Lower lobe of right lung (tissue), 2 donors: Measurements from ENCODE around the gene MCM6. TPM values are rescaled to one million over a fixed set of nuclear protein-coding genes. Genes with fewer than 3 reads are reported as not detected.
A peak's percentile ranks its signal among the peaks of the same experiment; 100 is the strongest.

ENCODE experiments used
- ATAC-seq, 2 donors: fragments of 200-7000 bp; cut with Tn5 transposase; one replicate each; pipeline ENCODE4 v1.9.1; 2020 to 2022; ENCODE audit warnings: mild to moderate bottlenecking in 2 of 2, moderate library complexity in 2 of 2
- DNase-seq: peaks from one replicate; pipeline ENCODE4 v3.0.0-alpha.2; 2020
- H3K27ac ChIP-seq: fragments of 200-600 bp; one replicate; pipeline ENCODE4 v1.8.0; 2022
- H3K27me3 ChIP-seq: fragments of 200-600 bp; one replicate; pipeline ENCODE4 v1.8.0; 2022; ENCODE audit warnings: low read depth
- H3K36me3 ChIP-seq: fragments of 200-600 bp; one replicate; pipeline ENCODE4 v1.8.0; 2022; ENCODE audit warnings: mild to moderate bottlenecking
- H3K4me1 ChIP-seq: fragments of 200-600 bp; one replicate; pipeline ENCODE4 v1.8.0; 2022
- H3K4me3 ChIP-seq: fragments of 200-600 bp; one replicate; pipeline ENCODE4 v1.8.0; 2022; ENCODE audit warnings: mild to moderate bottlenecking
- H3K9me3 ChIP-seq: fragments of 200-600 bp; one replicate; pipeline ENCODE4 v1.8.0; 2022
- intact Hi-C: fragments of 100-400 bp; cut with DNase I; formaldehyde crosslinking; loops from one replicate; pipeline ENCODE4 v1.11.0; 2022
- total RNA-seq: library from RNA; stranded (reverse); fragmentation: NEBNext Ultra II Directional; extraction: Animal tissue kit (Norgen Biotek cat#: 25700); gene quantifications from one replicate; pipeline ENCODE4 v1.2.1, GENCODE V29; 2021
- TF ChIP-seq, protein P1 (sequence below): fragments of 200-600 bp; IDR thresholded peaks from one replicate; pipeline ENCODE4 v1.8.0; 2022; ENCODE audit warnings: antibody characterized with exemption, mild to moderate bottlenecking
- donor health status: DM: no; HTN: yes; CAD: no; lungs with severe emphysema.

MCM6 gene
- total RNA-seq, 1 donor from 2014 or later, result 8.7 TPM

DNA sequence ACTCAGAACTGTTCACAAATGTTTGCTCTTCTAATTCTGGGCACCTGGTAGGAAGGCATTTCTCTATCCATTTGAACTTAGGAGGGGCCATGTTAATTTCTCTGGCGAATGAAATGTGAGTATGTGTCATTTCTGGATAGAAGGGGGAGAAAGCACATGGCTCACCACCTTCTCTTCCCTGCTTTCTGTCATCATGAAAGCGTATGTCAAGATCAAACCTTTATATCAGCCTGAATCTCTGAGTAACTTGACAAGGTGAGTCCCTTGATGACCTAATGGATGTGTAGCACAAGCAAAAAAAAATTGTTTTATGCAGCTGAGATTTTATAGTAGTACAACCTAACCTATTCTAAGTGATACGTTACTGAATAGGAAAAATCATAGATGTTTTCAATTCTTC is 27.2 kb downstream of the MCM6 start:
- H3K27ac ChIP-seq, result no peak overlapping the region

DNA sequence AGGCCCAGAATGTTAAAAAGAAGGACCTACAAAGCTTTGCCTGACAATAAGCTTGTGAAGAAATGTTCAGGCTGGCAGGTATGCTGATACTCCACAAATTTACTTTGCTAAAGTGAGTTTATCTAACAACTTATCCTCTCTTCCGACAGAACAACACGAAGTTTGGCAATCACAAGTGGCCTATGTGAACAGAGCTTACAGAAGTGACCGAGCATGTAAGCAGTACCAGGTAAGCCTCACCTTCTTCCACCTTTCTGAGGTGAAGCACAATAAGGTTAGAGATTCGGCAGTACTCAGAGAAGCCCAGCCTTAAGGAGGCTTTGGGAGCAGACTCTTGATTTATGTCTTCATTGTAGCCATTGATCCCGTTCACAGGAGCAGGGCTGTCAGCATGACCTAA is 30.2 kb downstream of the MCM6 start:
- TF ChIP-seq, protein P1, sequence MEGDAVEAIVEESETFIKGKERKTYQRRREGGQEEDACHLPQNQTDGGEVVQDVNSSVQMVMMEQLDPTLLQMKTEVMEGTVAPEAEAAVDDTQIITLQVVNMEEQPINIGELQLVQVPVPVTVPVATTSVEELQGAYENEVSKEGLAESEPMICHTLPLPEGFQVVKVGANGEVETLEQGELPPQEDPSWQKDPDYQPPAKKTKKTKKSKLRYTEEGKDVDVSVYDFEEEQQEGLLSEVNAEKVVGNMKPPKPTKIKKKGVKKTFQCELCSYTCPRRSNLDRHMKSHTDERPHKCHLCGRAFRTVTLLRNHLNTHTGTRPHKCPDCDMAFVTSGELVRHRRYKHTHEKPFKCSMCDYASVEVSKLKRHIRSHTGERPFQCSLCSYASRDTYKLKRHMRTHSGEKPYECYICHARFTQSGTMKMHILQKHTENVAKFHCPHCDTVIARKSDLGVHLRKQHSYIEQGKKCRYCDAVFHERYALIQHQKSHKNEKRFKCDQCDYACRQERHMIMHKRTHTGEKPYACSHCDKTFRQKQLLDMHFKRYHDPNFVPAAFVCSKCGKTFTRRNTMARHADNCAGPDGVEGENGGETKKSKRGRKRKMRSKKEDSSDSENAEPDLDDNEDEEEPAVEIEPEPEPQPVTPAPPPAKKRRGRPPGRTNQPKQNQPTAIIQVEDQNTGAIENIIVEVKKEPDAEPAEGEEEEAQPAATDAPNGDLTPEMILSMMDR, result no peak
- Histone ChIP-seq H3K9me3 (no peaks in the 10 kb centered on the region), H3K27ac (no peak overlapping the region), H3K27me3 (no peaks in the 10 kb centered on the region), H3K36me3 (peaks cover 49% of the 10 kb centered on the region), H3K4me1 (peaks cover 6% of the 10 kb centered on the region), H3K4me3 (no peak overlapping the region)
- intact Hi-C loops, result no loop called here
- DNase-seq (no peak), ATAC-seq (peak; percentile 72 to 75)

More for the DNA sequence above, 27.2 kb downstream of the MCM6 start:
- Histone ChIP-seq H3K9me3 (no peaks in the 10 kb centered on the region), H3K4me1 (no peaks in the 10 kb centered on the region), H3K4me3 (no peak overlapping the region), H3K27me3 (no peaks in the 10 kb centered on the region), H3K36me3 (peaks cover 41% of the 10 kb centered on the region)
- intact Hi-C loops, result no loop called here
- ATAC-seq (no peak), DNase-seq (no peak)
- TF ChIP-seq, protein P1, result no peak

DNA sequence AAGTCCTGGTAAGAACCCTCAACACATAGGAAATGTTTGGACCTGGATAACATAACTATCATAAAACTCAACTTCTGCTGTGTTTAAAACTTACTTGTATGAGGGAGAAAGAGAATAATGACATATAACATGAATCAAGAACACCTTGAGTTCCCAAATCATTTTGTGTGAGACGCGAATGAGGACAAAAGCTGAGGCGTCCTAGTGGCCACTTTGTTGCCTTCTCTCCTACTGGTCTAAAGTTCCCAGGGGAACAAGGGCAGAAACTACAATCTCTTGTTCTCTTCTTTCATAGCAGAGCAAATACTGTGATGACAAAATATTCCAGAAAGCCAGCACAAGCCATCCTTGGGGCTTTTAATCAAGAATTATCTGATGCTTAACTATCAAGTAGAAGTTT is 31.0 kb downstream of the MCM6 start:
- Histone ChIP-seq H3K9me3 (no peaks in the 10 kb centered on the region), H3K27ac (no peak overlapping the region), H3K27me3 (no peaks in the 10 kb centered on the region), H3K36me3 (peaks cover 43% of the 10 kb centered on the region), H3K4me3 (no peak overlapping the region), H3K4me1 (peaks cover 13% of the 10 kb centered on the region)
- ATAC-seq (no peak), DNase-seq (no peak)
- intact Hi-C loops, result no loop called here
- TF ChIP-seq, protein P1, result no peak

DNA sequence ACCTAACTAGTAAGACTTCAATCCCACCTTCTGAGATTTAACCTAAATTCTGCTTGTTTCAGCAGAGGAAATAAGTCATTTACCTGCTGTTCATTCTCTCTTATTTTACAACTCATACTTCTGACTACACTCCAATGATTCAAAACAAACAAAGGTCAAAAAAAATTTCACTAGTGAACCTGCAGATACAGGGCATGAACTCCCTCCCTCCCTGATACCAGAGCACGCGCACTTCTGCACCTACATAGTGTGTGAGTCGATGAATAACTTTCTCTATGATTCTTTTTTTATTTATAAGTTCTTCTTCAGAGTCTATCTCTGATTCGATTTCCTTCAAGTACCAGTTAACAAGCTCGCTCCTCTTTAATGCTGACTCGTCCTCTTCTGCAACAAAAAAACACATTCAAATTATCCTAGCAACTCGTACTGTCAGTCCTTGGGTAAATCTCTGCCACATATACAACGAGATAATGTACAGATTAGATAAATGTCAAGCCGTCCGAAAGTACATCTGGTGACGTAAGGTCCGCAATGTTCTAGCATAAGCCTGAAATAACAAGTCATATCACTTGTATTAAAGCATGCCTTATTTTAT is 31.8 kb downstream of the MCM6 start:
- DNase-seq (no peak), ATAC-seq (no peak)
- TF ChIP-seq, protein P1, result no peak
- Histone ChIP-seq H3K4me3 (no peak overlapping the region), H3K4me1 (peaks cover 16% of the 10 kb centered on the region), H3K9me3 (no peaks in the 10 kb centered on the region), H3K36me3 (peaks cover 43% of the 10 kb centered on the region), H3K27me3 (no peaks in the 10 kb centered on the region), H3K27ac (no peak overlapping the region)
- intact Hi-C loops, result no loop called here

DNA sequence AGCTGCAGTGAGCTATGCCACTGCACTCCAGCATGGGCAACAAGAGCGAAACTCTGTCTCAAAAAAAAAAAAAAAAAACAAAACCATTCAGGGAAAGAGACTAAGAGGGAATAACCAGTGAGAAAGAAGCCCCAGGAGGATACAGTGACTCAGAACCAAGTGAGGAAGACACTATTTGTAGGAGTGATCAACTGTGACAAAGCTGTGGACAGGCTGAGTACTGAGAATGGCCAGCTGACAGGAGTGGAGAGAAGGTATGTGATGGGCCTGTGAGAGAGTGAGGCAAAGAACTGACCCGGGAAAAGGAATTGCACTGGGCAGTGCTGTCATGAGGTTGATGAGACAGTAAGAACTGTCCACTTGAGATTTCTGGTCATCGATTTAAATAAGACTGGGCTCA is 32.6 kb downstream of the MCM6 start:
- H3K4me1 ChIP-seq, result peaks cover 16% of the 10 kb centered on the region
- TF ChIP-seq, protein P1, result no peak
- no peaks in the 10 kb centered on the region for H3K9me3 ChIP-seq
- H3K36me3 ChIP-seq, result peaks cover 43% of the 10 kb centered on the region
- DNase-seq (no peak), ATAC-seq (no peak)
- H3K4me3 ChIP-seq, result no peak overlapping the region
- H3K27ac ChIP-seq, result no peak overlapping the region
- intact Hi-C loops, result no loop called here
- H3K27me3 ChIP-seq, result no peaks in the 10 kb centered on the region
